ENCODE measurements around the gene APBA3. TPM values are rescaled to one million over a fixed set of nuclear protein-coding genes. Genes with fewer than 3 reads are reported as not detected.

APBA3 gene
- total and polyA plus RNA-seq, 9 of the 15 experiments (the other 6 are each of a cell fraction or from before 2014, with no cell fraction given) = 0.10 to 29.5 (median 11.5) TPM

DNA sequence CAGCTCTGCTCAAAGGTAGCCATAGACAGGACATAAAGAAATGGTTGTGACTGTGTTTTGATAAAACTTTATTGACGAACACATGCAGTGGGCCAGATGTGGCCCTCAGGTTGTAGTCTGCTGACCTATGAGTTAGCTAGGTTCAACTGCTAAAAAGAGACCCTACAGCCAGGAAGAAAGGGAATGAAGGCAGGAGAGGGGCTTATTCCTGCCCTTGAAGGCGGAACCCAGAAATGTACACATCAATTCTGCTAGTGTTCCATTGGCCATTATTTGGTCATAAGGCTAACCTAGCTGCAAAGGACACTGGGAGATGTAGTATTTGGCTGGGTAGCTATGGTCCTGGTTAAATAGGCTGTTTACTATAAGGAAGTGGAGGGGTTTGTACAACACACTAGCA lies 18.0 kb downstream of the APBA3 start (continued):
- TF ChIP-seq USF2 (CRISPR knock-in tag; IDR thresholded peaks at IDR 0.05) = peak; percentile 87
- no peak for TF ChIP-seq SP2 (IDR thresholded peaks at IDR 0.05; ENCODE audit: extremely low read depth, low read depth, low read length, poor library complexity, severe bottlenecking)
- no peak for TF ChIP-seq TCF7 (IDR thresholded peaks at IDR 0.05; ENCODE audit: borderline replicate concordance)
- TF ChIP-seq SP1 (CRISPR knock-in tag; IDR thresholded peaks at IDR 0.05) = 0 out of 2 replicates have a peak, but pooled peaks have one; percentile 29
- peak in 1 of 3 experiments; percentile 27 for TF ChIP-seq YY1 (IDR thresholded peaks at IDR 0.05; ENCODE audit: borderline replicate concordance in 1 of 3, control insufficient read depth in 1 of 3, extremely low read depth in 1 of 3, insufficient read depth in 3 of 3, insufficient read length in 1 of 3, insufficient replicate concordance in 2 of 3, low read depth in 1 of 3, low read length in 2 of 3)
- peak; percentile 53 to 63; a peak in 3 of 4 replicates for TF ChIP-seq SIX5 (IDR thresholded peaks at IDR 0.05; ENCODE audit: borderline replicate concordance in 1 of 2, insufficient read depth in 1 of 2, low read depth in 1 of 2, low read length in 2 of 2)
- TF ChIP-seq, protein P1, sequence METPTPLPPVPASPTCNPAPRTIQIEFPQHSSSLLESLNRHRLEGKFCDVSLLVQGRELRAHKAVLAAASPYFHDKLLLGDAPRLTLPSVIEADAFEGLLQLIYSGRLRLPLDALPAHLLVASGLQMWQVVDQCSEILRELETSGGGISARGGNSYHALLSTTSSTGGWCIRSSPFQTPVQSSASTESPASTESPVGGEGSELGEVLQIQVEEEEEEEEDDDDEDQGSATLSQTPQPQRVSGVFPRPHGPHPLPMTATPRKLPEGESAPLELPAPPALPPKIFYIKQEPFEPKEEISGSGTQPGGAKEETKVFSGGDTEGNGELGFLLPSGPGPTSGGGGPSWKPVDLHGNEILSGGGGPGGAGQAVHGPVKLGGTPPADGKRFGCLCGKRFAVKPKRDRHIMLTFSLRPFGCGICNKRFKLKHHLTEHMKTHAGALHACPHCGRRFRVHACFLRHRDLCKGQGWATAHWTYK (CRISPR knock-in tag; IDR thresholded peaks at IDR 0.05) = no peak
- TF ChIP-seq ZNF143 (CRISPR knock-in tag; IDR thresholded peaks at IDR 0.05) = peak; percentile 82
- TF ChIP-seq, protein P2, sequence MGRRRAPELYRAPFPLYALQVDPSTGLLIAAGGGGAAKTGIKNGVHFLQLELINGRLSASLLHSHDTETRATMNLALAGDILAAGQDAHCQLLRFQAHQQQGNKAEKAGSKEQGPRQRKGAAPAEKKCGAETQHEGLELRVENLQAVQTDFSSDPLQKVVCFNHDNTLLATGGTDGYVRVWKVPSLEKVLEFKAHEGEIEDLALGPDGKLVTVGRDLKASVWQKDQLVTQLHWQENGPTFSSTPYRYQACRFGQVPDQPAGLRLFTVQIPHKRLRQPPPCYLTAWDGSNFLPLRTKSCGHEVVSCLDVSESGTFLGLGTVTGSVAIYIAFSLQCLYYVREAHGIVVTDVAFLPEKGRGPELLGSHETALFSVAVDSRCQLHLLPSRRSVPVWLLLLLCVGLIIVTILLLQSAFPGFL (CRISPR knock-in tag; IDR thresholded peaks at IDR 0.05) = no peak
- TF ChIP-seq ZBTB33 (CRISPR knock-in tag; IDR thresholded peaks at IDR 0.05) = no peak
- TF ChIP-seq, protein P3, sequence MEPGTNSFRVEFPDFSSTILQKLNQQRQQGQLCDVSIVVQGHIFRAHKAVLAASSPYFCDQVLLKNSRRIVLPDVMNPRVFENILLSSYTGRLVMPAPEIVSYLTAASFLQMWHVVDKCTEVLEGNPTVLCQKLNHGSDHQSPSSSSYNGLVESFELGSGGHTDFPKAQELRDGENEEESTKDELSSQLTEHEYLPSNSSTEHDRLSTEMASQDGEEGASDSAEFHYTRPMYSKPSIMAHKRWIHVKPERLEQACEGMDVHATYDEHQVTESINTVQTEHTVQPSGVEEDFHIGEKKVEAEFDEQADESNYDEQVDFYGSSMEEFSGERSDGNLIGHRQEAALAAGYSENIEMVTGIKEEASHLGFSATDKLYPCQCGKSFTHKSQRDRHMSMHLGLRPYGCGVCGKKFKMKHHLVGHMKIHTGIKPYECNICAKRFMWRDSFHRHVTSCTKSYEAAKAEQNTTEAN (CRISPR knock-in tag; IDR thresholded peaks at IDR 0.05) = no peak
- TF ChIP-seq, protein P4, sequence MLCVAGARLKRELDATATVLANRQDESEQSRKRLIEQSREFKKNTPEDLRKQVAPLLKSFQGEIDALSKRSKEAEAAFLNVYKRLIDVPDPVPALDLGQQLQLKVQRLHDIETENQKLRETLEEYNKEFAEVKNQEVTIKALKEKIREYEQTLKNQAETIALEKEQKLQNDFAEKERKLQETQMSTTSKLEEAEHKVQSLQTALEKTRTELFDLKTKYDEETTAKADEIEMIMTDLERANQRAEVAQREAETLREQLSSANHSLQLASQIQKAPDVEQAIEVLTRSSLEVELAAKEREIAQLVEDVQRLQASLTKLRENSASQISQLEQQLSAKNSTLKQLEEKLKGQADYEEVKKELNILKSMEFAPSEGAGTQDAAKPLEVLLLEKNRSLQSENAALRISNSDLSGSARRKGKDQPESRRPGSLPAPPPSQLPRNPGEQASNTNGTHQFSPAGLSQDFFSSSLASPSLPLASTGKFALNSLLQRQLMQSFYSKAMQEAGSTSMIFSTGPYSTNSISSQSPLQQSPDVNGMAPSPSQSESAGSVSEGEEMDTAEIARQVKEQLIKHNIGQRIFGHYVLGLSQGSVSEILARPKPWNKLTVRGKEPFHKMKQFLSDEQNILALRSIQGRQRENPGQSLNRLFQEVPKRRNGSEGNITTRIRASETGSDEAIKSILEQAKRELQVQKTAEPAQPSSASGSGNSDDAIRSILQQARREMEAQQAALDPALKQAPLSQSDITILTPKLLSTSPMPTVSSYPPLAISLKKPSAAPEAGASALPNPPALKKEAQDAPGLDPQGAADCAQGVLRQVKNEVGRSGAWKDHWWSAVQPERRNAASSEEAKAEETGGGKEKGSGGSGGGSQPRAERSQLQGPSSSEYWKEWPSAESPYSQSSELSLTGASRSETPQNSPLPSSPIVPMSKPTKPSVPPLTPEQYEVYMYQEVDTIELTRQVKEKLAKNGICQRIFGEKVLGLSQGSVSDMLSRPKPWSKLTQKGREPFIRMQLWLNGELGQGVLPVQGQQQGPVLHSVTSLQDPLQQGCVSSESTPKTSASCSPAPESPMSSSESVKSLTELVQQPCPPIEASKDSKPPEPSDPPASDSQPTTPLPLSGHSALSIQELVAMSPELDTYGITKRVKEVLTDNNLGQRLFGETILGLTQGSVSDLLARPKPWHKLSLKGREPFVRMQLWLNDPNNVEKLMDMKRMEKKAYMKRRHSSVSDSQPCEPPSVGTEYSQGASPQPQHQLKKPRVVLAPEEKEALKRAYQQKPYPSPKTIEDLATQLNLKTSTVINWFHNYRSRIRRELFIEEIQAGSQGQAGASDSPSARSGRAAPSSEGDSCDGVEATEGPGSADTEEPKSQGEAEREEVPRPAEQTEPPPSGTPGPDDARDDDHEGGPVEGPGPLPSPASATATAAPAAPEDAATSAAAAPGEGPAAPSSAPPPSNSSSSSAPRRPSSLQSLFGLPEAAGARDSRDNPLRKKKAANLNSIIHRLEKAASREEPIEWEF (CRISPR knock-in tag; IDR thresholded peaks at IDR 0.05) = no peak
- no peak for TF ChIP-seq NCOA2 (IDR thresholded peaks at IDR 0.05; ENCODE audit: partially characterized antibody in 2 of 2)
